HL-60 (cell line): ENCODE measurements around the gene TRAPPC12.

Experiments used
- DNase-seq, 2 experiments: peaks; one replicate each; pipeline ENCODE4 v3.0.0-alpha.2; 2010 to 2020; ENCODE audit warnings: low read depth in 1 of 2, low spot score in 1 of 2
- H3K27ac ChIP-seq: fragments of 250-450 bp; sonication (Bioruptor Pico); replicated peaks from 2 replicates; pipeline ENCODE4 v1.5.1; 2020; ENCODE audit warnings: mild to moderate bottlenecking, moderate library complexity
- H3K27me3 ChIP-seq: fragments of 250-450 bp; sonication (Bioruptor Pico); 2 replicates; pipeline ENCODE4 v1.5.1; 2021; ENCODE audit warnings: mild to moderate bottlenecking, moderate library complexity; ENCODE audit not compliant: insufficient read depth, poor library complexity, severe bottlenecking
- H3K4me3 ChIP-seq: replicated peaks from 2 replicates; pipeline ENCODE4 v1.5.1; 2011; ENCODE audit warnings: mild to moderate bottlenecking, control low read depth, low read length; ENCODE audit not compliant: insufficient read depth
- GABPA ChIP-seq: IDR thresholded peaks from 2 replicates; pipeline ENCODE4 v1.6.1; 2012; ENCODE audit warnings: low read depth
- POLR2AphosphoS5 ChIP-seq: IDR thresholded peaks from 2 replicates; pipeline ENCODE4 v1.6.1; 2012; ENCODE audit warnings: low read depth
- SPI1 ChIP-seq: IDR thresholded peaks from 2 replicates; pipeline ENCODE4 v1.6.1; 2012; ENCODE audit warnings: low read depth, mild to moderate bottlenecking, borderline replicate concordance
- TF ChIP-seq, protein P1 (sequence below): IDR thresholded peaks from one replicate; pipeline ENCODE4 v1.5.1; 2011; ENCODE audit warnings: low read length, control low read depth, inconsistent platforms; ENCODE audit not compliant: insufficient read depth
- TF ChIP-seq, protein P2 (sequence below): IDR thresholded peaks from 2 replicates; pipeline ENCODE4 v1.6.1; 2012; ENCODE audit warnings: low read depth; ENCODE audit not compliant: insufficient replicate concordance

TRAPPC12 gene

DNA sequence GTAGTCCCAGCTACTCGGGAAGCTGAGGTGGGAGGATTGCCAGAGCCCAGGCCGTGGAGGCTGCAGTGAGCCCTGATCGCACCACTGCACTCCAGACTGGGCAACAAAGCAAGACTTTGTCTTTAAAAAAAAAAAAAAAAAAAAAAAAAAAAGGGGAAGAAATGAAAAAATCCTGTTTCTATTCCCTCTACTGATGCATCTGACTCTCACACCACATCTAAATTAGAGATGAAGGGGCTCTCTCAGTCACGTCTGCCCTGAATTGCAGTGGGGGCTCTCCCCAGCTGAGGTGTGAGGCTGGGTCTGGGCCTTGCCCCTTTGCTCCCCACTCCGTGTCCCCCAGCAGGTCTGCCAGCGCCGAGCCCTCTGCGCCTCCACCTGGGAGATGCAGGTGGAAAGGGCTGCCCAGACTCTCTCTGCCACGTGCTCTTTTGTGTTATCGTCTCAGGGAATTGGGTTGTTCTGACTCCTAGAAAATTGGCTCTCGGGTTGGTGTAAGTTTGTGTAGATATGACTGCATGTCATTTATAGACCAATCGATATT is 30.2 kb downstream of the TRAPPC12 start:
- TF ChIP-seq, protein P1, sequence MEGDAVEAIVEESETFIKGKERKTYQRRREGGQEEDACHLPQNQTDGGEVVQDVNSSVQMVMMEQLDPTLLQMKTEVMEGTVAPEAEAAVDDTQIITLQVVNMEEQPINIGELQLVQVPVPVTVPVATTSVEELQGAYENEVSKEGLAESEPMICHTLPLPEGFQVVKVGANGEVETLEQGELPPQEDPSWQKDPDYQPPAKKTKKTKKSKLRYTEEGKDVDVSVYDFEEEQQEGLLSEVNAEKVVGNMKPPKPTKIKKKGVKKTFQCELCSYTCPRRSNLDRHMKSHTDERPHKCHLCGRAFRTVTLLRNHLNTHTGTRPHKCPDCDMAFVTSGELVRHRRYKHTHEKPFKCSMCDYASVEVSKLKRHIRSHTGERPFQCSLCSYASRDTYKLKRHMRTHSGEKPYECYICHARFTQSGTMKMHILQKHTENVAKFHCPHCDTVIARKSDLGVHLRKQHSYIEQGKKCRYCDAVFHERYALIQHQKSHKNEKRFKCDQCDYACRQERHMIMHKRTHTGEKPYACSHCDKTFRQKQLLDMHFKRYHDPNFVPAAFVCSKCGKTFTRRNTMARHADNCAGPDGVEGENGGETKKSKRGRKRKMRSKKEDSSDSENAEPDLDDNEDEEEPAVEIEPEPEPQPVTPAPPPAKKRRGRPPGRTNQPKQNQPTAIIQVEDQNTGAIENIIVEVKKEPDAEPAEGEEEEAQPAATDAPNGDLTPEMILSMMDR = no peak
- TF ChIP-seq, protein P2, sequence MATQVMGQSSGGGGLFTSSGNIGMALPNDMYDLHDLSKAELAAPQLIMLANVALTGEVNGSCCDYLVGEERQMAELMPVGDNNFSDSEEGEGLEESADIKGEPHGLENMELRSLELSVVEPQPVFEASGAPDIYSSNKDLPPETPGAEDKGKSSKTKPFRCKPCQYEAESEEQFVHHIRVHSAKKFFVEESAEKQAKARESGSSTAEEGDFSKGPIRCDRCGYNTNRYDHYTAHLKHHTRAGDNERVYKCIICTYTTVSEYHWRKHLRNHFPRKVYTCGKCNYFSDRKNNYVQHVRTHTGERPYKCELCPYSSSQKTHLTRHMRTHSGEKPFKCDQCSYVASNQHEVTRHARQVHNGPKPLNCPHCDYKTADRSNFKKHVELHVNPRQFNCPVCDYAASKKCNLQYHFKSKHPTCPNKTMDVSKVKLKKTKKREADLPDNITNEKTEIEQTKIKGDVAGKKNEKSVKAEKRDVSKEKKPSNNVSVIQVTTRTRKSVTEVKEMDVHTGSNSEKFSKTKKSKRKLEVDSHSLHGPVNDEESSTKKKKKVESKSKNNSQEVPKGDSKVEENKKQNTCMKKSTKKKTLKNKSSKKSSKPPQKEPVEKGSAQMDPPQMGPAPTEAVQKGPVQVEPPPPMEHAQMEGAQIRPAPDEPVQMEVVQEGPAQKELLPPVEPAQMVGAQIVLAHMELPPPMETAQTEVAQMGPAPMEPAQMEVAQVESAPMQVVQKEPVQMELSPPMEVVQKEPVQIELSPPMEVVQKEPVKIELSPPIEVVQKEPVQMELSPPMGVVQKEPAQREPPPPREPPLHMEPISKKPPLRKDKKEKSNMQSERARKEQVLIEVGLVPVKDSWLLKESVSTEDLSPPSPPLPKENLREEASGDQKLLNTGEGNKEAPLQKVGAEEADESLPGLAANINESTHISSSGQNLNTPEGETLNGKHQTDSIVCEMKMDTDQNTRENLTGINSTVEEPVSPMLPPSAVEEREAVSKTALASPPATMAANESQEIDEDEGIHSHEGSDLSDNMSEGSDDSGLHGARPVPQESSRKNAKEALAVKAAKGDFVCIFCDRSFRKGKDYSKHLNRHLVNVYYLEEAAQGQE = no peak
- TF ChIP-seq GABPA (no peak), SPI1 (no peak), POLR2AphosphoS5 (no peak)

DNA sequence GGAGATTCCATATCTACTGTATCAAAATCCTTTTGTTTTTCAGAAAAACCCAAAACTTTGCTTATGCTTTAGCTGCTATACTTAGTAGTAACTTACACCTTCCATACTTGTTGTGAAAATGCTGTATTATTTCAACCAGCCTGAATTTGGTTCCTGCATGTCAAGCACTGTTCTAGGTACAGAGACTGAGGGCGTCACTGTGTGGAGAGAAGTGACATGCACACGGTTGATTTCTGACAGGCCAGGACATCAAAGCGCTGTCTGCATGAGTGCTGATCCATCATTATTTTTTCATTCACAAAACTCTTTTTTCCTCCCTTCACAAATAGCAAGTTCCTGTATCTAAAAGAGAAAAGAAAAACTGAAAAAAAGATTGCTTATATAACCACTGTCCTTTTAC is 31.6 kb downstream of the TRAPPC12 start:
- Histone ChIP-seq H3K4me3 (no peak overlapping the region), H3K27me3 (no peaks in the 10 kb centered on the region), H3K27ac (no peak overlapping the region)
- TF ChIP-seq GABPA (no peak), SPI1 (no peak), POLR2AphosphoS5 (no peak)
- TF ChIP-seq, protein P1 = no peak
- TF ChIP-seq, protein P2 = no peak
- no peak for DNase-seq

More for the DNA sequence above, 30.2 kb downstream of the TRAPPC12 start:
- Histone ChIP-seq H3K27ac (no peak overlapping the region), H3K27me3 (no peaks in the 10 kb centered on the region), H3K4me3 (no peak overlapping the region)
- DNase-seq = no peak

DNA sequence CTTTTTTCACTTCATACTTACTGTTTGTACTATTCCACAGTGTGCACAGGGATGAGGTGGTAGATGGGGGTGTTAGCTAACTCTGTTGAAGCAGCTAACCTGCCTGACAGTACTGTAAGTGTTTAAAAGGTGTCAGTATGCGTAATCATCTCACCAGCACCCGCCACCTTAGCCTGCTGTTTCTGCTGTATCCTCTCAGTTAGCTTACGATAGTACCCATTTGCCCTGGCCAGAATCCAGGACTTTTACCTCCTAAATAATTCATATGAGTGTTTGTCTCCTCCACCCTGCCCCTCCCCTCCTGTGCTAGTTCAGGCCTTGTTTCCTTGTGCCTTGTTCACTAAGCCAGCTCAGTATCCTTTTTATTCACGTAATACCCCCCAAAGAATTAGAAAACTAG is 34.2 kb downstream of the TRAPPC12 start:
- Histone ChIP-seq H3K27ac (no peak overlapping the region), H3K4me3 (no peak overlapping the region), H3K27me3 (no peaks in the 10 kb centered on the region)
- no peak for DNase-seq
- TF ChIP-seq, protein P1 = no peak
- TF ChIP-seq SPI1 (no peak), POLR2AphosphoS5 (no peak), GABPA (no peak)
- TF ChIP-seq, protein P2 = no peak
